SK-N-SH (cell line): Measurements from ENCODE around the gene URM1. TPM values are rescaled to one million over a fixed set of nuclear protein-coding genes. Genes with fewer than 3 reads are reported as not detected.

Experiments used
- CTCF ChIA-PET: fragments of 300-600, 350-600 bp; formaldehyde crosslinking; extraction: SDS; loops from one replicate; lab custom pipeline; 2021; lab: Yijun Ruan, JAX
- POLR2A ChIA-PET: fragments of 350-600 bp; sonication (Branson Sonifier 250); formaldehyde crosslinking; extraction: SDS; loops from one replicate; lab custom pipeline; 2020; ENCODE audit warnings: antibody characterized with exemption, inconsistent platforms; lab: Yijun Ruan, JAX
- DNase-seq: peaks from one replicate; pipeline ENCODE4 v3.0.0; 2012
- H2AFZ ChIP-seq: fragments of 200-600 bp; sonication (generic); 2 replicates; pipeline ENCODE4 v1.8.1; 2016; ENCODE audit warnings: antibody characterized with exemption, mild to moderate bottlenecking, low read depth
- H3F3A ChIP-seq: fragments of 200-600 bp; sonication (generic); replicated peaks from 2 replicates; pipeline ENCODE3; 2016; ENCODE audit warnings: antibody characterized with exemption, mild to moderate bottlenecking; ENCODE audit not compliant: insufficient read depth
- H3K27ac ChIP-seq, 2 experiments: fragments of 200-500 bp in 1 of 2; fragments of 200-600 bp in 1 of 2; sonication (Bioruptor generic) in 1 of 2; sonication (generic), shearing (Covaris generic) in 1 of 2; 2 replicates each; pipeline versions ENCODE4 v1.5.1 to v1.6.1; 2014 to 2016; ENCODE audit warnings: low read depth in 2 of 2, inconsistent platforms in 1 of 2, low read length in 1 of 2, mild to moderate bottlenecking in 1 of 2, mixed read lengths in 1 of 2
- H3K27me3 ChIP-seq: fragments of 200-600 bp; sonication (generic), shearing (Covaris generic); 2 replicates; pipeline ENCODE4 v1.6.1; 2016; ENCODE audit warnings: mixed run types; ENCODE audit not compliant: insufficient read depth
- H3K36me3 ChIP-seq, 2 experiments: fragments of 200-500 bp in 1 of 2; fragments of 200-600 bp in 1 of 2; sonication (Bioruptor generic) in 1 of 2; sonication (generic) in 1 of 2; replicated peaks in 1 of 2; 2 replicates each; pipeline versions ENCODE3 to v1.5.1; 2014 to 2016; ENCODE audit warnings: low read length in 1 of 2, mild to moderate bottlenecking in 1 of 2; ENCODE audit not compliant: insufficient read depth in 2 of 2, control insufficient read depth in 1 of 2
- H3K4me1 ChIP-seq, 2 experiments: fragments of 200-500 bp in 1 of 2; fragments of 200-600 bp in 1 of 2; sonication (Bioruptor generic) in 1 of 2; sonication (generic), shearing (Covaris generic) in 1 of 2; 2 replicates each; pipeline versions ENCODE4 v1.5.1 to v1.6.1; 2014 to 2016; ENCODE audit warnings: low read depth in 1 of 2, low read length in 1 of 2, mixed run types in 1 of 2; ENCODE audit not compliant: insufficient read depth in 2 of 2, control insufficient read depth in 1 of 2
- H3K4me2 ChIP-seq: fragments of 200-600 bp; sonication (generic), shearing (Covaris generic); 2 replicates; pipeline ENCODE4 v1.6.1; 2017; ENCODE audit warnings: mixed run types
- H3K4me3 ChIP-seq, 2 experiments: fragments of 200-500 bp in 1 of 2; fragments of 200-600 bp in 1 of 2; sonication (Bioruptor generic) in 1 of 2; sonication (generic), shearing (Covaris generic) in 1 of 2; 2 replicates each; pipeline versions ENCODE4 v1.5.1 to v1.8.1; 2014 to 2016; ENCODE audit warnings: low read depth in 2 of 2, inconsistent platforms in 1 of 2, low read length in 1 of 2, mild to moderate bottlenecking in 1 of 2, mixed read lengths in 1 of 2, moderate library complexity in 1 of 2
- H3K79me2 ChIP-seq: fragments of 200-600 bp; sonication (generic); 2 replicates; pipeline ENCODE4 v1.8.1; 2017; ENCODE audit warnings: mild to moderate bottlenecking; ENCODE audit not compliant: insufficient read depth
- H3K9ac ChIP-seq: fragments of 200-600 bp; sonication (generic); 2 replicates; pipeline ENCODE4 v1.6.1; 2017; ENCODE audit warnings: mixed run types
- H3K9me2 ChIP-seq: fragments of 200-600 bp; sonication (generic); 2 replicates; pipeline ENCODE4 v1.6.1; 2017; ENCODE audit warnings: mixed run types
- H3K9me3 ChIP-seq: fragments of 200-600 bp; sonication (generic); 2 replicates; pipeline ENCODE4 v1.6.1; 2017; ENCODE audit warnings: mixed run types, mild to moderate bottlenecking, moderate library complexity
- H4K20me1 ChIP-seq: fragments of 200-600 bp; sonication (generic); 2 replicates; pipeline ENCODE4 v1.6.1; 2017; ENCODE audit warnings: mild to moderate bottlenecking, mixed run types; ENCODE audit not compliant: insufficient read depth
- EZH2phosphoT487 ChIP-seq: fragments of 200-600 bp; sonication (generic); IDR thresholded peaks from 2 replicates; pipeline ENCODE4 v1.6.1; 2017; ENCODE audit warnings: low read depth, mixed run types, mild to moderate bottlenecking, antibody characterized with exemption, moderate library complexity, borderline replicate concordance
- FOXJ3 ChIP-seq: sonication (generic); formaldehyde crosslinking; IDR thresholded peaks from 2 replicates; pipeline ENCODE4 v1.5.1; 2020; ENCODE audit warnings: mild to moderate bottlenecking, missing genetic modification reagents
- FOXM1 ChIP-seq: IDR thresholded peaks from 2 replicates; pipeline ENCODE4 v1.4.0; 2012; ENCODE audit warnings: low read depth, mild to moderate bottlenecking
- GATA2 ChIP-seq: sonication (generic); formaldehyde crosslinking; IDR thresholded peaks from 2 replicates; pipeline ENCODE4 v1.5.0; 2020; ENCODE audit warnings: mild to moderate bottlenecking, missing genetic modification reagents
- MEF2A ChIP-seq: IDR thresholded peaks from 2 replicates; pipeline ENCODE4 v1.4.0; 2012; ENCODE audit warnings: low read depth, borderline replicate concordance
- RCOR1 ChIP-seq: fragments of 150-350 bp; IDR thresholded peaks from 2 replicates; pipeline ENCODE4 v1.6.1; 2017; ENCODE audit warnings: antibody characterized with exemption, low read length
- RFX5 ChIP-seq: IDR thresholded peaks from 2 replicates; pipeline ENCODE4 v1.6.1; 2012; ENCODE audit warnings: mild to moderate bottlenecking, improper control_type of control experiment, low read length
- RXRA ChIP-seq: IDR thresholded peaks from 2 replicates; pipeline ENCODE4 v1.4.0; 2012; ENCODE audit warnings: low read depth, mild to moderate bottlenecking, borderline replicate concordance
- TAF1 ChIP-seq: IDR thresholded peaks from 2 replicates; pipeline ENCODE4 v1.6.1; 2012; ENCODE audit warnings: low read depth, mild to moderate bottlenecking, low read length, moderate library complexity, borderline replicate concordance
- TCF12 ChIP-seq: IDR thresholded peaks from 2 replicates; pipeline ENCODE4 v1.4.0; 2012
- TEAD4 ChIP-seq: IDR thresholded peaks from 2 replicates; pipeline ENCODE4 v1.4.0; 2012; ENCODE audit warnings: mild to moderate bottlenecking, borderline replicate concordance; ENCODE audit not compliant: insufficient read depth
- WGBS: methylation state at CpG from one replicate; pipeline ENCODE4 v1.1.6; 2017; ENCODE audit warnings: low lambda C conversion rate; 5-methylcytosine and 5-hydroxymethylcytosine counted together
- polyA plus RNA-seq, 3 experiments: library from polyadenylated mRNA; depleted of rRNA; stranded (reverse); fragments of >200 nt; gene quantifications; 2 replicates each; pipeline ENCODE4 v1.2.3, GENCODE V29; 2012
- TF ChIP-seq, protein P1 (sequence below): fragments of 150-350 bp; IDR thresholded peaks from 2 replicates; pipeline ENCODE4 v1.6.1; 2017; ENCODE audit warnings: antibody characterized with exemption, low read length, low read depth, borderline replicate concordance
- TF ChIP-seq, protein P2 (sequence below): IDR thresholded peaks from 2 replicates; pipeline ENCODE4 v1.4.0; 2012; ENCODE audit warnings: low read depth
- TF ChIP-seq, protein P3 (sequence below): fragments of 200-600 bp; sonication (generic); IDR thresholded peaks from 2 replicates; pipeline ENCODE4 v1.6.1; 2017; ENCODE audit warnings: antibody characterized with exemption, mild to moderate bottlenecking, moderate library complexity
- TF ChIP-seq, protein P4 (sequence below): IDR thresholded peaks from 2 replicates; pipeline ENCODE4 v1.6.1; 2012; ENCODE audit warnings: mild to moderate bottlenecking, low read depth, low read length, moderate library complexity
- TF ChIP-seq, protein P5 (sequence below): IDR thresholded peaks from 2 replicates; pipeline ENCODE4 v1.4.0; 2012; ENCODE audit warnings: low read depth, borderline replicate concordance

Gene URM1
- polyA plus RNA-seq, 1 of the 3 experiments (the other 2 are of a cell fraction): 58.9 TPM

DNA sequence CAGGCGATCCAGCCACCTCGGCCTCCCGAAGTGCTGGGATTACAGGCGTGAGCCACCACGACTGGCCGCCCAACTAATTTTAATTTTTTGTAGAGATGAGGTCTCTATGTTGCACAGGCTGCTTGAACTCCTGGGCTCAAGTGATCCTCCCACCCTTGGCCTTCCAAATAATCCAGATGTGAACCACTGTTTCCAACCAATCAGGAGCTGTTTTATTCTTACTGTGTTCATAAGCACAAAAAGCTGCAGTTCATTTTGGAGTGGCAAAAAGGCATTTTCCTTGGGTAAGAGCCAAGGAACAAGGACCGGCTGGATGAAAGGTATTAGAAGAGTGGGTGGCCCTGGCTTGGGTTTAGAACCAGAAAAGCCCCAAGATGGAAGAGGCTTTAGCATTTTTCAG lies 36.0 kb upstream of the URM1 start:
- Histone ChIP-seq H2AFZ (no peak overlapping the region), H3K27me3 (no peaks in the 10 kb centered on the region), H3K9me3 (no peaks in the 10 kb centered on the region), H3K4me3 (no peak overlapping the region), H3K9me2 (no peaks in the 10 kb centered on the region), H3K4me1 (no peaks in the 10 kb centered on the region; a peak in 1 of 4 replicates), H3K9ac (no peak overlapping the region), H3K79me2 (no peaks in the 10 kb centered on the region), H3K27ac (no peak overlapping the region), H3K4me2 (no peak overlapping the region), H3F3A (peaks cover 11% of the 10 kb centered on the region), H4K20me1 (no peaks in the 10 kb centered on the region), H3K36me3 (peaks cover 0 to 15% of the 10 kb centered on the region in 2 experiments)
- TF ChIP-seq, protein P1, sequence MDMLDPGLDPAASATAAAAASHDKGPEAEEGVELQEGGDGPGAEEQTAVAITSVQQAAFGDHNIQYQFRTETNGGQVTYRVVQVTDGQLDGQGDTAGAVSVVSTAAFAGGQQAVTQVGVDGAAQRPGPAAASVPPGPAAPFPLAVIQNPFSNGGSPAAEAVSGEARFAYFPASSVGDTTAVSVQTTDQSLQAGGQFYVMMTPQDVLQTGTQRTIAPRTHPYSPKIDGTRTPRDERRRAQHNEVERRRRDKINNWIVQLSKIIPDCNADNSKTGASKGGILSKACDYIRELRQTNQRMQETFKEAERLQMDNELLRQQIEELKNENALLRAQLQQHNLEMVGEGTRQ: no peak
- TF ChIP-seq, protein P2, sequence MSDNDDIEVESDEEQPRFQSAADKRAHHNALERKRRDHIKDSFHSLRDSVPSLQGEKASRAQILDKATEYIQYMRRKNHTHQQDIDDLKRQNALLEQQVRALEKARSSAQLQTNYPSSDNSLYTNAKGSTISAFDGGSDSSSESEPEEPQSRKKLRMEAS: no peak
- no peak for TF ChIP-seq RXRA
- TF ChIP-seq, protein P3, sequence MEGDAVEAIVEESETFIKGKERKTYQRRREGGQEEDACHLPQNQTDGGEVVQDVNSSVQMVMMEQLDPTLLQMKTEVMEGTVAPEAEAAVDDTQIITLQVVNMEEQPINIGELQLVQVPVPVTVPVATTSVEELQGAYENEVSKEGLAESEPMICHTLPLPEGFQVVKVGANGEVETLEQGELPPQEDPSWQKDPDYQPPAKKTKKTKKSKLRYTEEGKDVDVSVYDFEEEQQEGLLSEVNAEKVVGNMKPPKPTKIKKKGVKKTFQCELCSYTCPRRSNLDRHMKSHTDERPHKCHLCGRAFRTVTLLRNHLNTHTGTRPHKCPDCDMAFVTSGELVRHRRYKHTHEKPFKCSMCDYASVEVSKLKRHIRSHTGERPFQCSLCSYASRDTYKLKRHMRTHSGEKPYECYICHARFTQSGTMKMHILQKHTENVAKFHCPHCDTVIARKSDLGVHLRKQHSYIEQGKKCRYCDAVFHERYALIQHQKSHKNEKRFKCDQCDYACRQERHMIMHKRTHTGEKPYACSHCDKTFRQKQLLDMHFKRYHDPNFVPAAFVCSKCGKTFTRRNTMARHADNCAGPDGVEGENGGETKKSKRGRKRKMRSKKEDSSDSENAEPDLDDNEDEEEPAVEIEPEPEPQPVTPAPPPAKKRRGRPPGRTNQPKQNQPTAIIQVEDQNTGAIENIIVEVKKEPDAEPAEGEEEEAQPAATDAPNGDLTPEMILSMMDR: no peak
- TF ChIP-seq TAF1: no peak
- TF ChIP-seq MEF2A: no peak
- no peak for TF ChIP-seq EZH2phosphoT487
- TF ChIP-seq FOXJ3: no peak
- TF ChIP-seq TEAD4: no peak
- TF ChIP-seq, protein P4, sequence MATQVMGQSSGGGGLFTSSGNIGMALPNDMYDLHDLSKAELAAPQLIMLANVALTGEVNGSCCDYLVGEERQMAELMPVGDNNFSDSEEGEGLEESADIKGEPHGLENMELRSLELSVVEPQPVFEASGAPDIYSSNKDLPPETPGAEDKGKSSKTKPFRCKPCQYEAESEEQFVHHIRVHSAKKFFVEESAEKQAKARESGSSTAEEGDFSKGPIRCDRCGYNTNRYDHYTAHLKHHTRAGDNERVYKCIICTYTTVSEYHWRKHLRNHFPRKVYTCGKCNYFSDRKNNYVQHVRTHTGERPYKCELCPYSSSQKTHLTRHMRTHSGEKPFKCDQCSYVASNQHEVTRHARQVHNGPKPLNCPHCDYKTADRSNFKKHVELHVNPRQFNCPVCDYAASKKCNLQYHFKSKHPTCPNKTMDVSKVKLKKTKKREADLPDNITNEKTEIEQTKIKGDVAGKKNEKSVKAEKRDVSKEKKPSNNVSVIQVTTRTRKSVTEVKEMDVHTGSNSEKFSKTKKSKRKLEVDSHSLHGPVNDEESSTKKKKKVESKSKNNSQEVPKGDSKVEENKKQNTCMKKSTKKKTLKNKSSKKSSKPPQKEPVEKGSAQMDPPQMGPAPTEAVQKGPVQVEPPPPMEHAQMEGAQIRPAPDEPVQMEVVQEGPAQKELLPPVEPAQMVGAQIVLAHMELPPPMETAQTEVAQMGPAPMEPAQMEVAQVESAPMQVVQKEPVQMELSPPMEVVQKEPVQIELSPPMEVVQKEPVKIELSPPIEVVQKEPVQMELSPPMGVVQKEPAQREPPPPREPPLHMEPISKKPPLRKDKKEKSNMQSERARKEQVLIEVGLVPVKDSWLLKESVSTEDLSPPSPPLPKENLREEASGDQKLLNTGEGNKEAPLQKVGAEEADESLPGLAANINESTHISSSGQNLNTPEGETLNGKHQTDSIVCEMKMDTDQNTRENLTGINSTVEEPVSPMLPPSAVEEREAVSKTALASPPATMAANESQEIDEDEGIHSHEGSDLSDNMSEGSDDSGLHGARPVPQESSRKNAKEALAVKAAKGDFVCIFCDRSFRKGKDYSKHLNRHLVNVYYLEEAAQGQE: no peak
- TF ChIP-seq FOXM1: no peak
- TF ChIP-seq, protein P5, sequence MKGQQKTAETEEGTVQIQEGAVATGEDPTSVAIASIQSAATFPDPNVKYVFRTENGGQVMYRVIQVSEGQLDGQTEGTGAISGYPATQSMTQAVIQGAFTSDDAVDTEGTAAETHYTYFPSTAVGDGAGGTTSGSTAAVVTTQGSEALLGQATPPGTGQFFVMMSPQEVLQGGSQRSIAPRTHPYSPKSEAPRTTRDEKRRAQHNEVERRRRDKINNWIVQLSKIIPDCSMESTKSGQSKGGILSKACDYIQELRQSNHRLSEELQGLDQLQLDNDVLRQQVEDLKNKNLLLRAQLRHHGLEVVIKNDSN: no peak
- no peak for TF ChIP-seq GATA2 (CRISPR knock-in tag)
- no peak for TF ChIP-seq RCOR1
- no peak for TF ChIP-seq TCF12
- no peak for TF ChIP-seq RFX5
- CTCF ChIA-PET: interaction anchor here (0.9 to 1.7 kb wide), 2 partner anchors 40 to 142 kb away, joined by 3 to 9 read pairs; no protein-coding TSS in a partner anchor
- POLR2A ChIA-PET: no interaction called here
- DNase-seq: no peak
- 98% methylated on average over 7 of the region's 7 CpGs for WGBS
